ENCODE data around the gene OGFOD3.
"Not testable (repeated sequence)": the region's sequence is repeated elsewhere in the genome, so short reads cannot be mapped to it uniquely, and the experiment has no call there.

Gene OGFOD3

GRCh38 chr17:82372249-82373071, 45.9 kb downstream of the OGFOD3 start:
- DNase-seq, result no peak

- no peak for DNase-seq
These were observed 46.8 kb downstream of the OGFOD3 start, which contains the start of gene UTS2R for GRCh38 chr17:82371333-82372248. Gene UTS2R, plus strand, starts transcription at chr17:82371765. Its CDS starts 2,560 bp downstream, at chr17:82374325.

- DNase-seq, result no peak
These were observed 47.7 kb downstream of the OGFOD3 start for GRCh38 chr17:82370471-82371332.

- no peak for DNase-seq
These were observed 49.2 kb downstream of the OGFOD3 start for GRCh38 chr17:82369211-82369610.

GRCh38 chr17:82367724-82368524, 50.5 kb downstream of the OGFOD3 start:
- peak; percentile 49 to 61 for DNase-seq

GRCh38 chr17:82366749-82367148, 51.6 kb downstream of the OGFOD3 start:
- peak; percentile 48 to 77 for DNase-seq

GRCh38 chr17:82365606-82366295, 52.6 kb downstream of the OGFOD3 start:
- no peak for DNase-seq

DNA sequence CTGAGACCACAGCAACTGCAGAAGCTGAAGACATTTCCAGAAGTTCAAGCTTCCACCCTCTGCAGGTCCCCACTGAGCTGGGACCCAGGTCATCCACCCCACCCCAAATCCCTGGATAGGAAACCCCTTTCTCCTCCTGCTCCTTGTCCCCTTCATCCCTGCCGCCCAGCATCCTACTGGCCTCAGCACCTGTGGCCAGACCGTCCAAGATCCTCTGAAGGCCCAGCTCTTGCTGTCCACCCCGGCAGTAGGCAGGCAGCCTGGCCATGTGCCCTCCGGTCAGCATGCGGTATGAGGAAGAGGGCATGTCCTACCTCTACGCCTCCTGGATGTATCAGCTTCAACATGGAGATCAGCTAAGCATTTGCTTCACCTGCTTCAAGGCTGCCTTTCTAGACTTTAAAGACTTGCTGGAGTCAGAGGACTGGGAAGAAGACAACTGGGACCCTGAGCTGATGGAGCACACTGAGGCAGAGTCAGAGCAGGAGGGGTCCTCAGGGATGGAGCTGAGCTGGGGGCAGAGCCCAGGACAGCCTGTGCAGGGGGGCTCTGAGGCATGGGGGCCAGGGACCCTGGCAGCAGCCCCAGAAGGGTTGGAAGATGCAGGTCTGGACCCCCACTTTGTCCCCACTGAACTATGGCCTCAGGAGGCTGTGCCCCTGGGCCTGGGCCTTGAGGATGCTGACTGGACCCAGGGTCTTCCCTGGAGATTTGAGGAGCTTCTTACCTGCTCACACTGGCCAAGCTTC, 56.3 kb downstream of the OGFOD3 start:
- no peak for DNase-seq

DNA sequence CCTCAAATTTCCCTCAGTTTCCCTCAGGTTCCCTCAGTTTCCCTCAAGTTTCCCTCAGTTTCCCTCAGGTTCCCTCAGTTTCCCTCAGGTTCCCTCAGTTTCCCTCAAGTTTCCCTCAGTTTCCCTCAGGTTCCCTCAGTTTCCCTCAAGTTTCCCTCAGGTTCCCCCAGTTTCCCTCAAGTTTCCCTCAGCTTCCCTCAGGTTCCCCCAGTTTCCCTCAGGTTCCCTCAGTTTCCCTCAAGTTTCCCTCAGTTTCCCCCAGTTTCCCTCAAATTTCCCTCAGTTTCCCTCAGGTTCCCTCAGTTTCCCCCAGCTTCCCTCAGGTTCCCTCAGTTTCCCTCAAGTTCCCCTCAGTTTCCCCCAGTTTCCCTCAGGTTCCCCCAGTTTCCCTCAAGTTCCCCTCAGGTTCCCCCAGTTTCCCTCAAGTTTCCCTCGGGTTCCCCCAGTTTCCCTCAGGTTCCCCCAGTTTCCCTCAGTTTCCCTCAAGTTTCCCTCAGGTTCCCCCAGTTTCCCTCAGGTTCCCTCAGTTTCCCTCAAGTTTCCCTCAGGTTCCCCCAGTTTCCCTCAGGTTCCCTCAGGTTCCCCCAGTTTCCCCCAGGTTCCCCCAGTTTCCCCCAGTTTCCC, 58.8 kb downstream of the OGFOD3 start:
- DNase-seq, result not testable (repeated sequence)

GRCh38 chr17:82358465-82359350, 59.7 kb downstream of the OGFOD3 start, which contains the start of gene TEX19:
Gene TEX19, plus strand, starts transcription at chr17:82359247. Its CDS starts 2,904 bp downstream, at chr17:82362151.
- DNase-seq, result peak; percentile 71 to 75

- no peak for DNase-seq
These were observed 61.0 kb downstream of the OGFOD3 start for GRCh38 chr17:82357394-82357793.

DNA sequence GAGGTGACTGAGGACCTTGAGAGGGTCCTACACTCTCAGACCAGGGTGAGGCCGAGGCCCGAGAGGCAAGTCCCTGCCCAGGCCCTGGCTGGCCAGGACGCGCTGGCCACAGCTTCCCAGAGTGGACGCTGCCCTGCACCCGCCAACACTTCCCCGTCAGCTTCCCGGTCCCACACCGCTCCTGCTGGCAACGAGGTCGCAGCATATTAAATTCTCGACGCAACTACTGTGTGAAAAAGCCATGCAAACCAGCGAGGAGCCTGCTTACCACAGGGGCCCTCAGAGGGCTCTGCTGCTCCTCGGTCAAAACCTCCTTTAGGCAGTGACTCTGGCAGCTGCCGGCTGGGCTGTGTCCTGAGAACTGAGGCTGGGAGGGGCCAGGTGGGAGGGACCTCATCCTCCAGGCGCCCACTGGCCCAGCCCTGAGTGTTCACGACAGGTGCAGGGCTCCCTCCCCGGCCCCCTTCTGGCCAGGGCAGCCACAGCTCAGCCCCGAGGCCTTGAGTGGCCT, 61.5 kb downstream of the OGFOD3 start:
- peak in 1 of 2 experiments; percentile 33 for DNase-seq

GRCh38 chr17:82355770-82356427, 62.5 kb downstream of the OGFOD3 start:
- no peak for DNase-seq

GRCh38 chr17:82354804-82355308, 63.5 kb downstream of the OGFOD3 start:
- no peak for DNase-seq

GRCh38 chr17:82353484-82353883, 64.9 kb downstream of the OGFOD3 start:
- DNase-seq, result peak in 1 of 2 experiments; percentile 25

- peak; percentile 92 to 95 for DNase-seq
These were observed 66.5 kb downstream of the OGFOD3 start for GRCh38 chr17:82351713-82352488.

- no peak for DNase-seq
These were observed 67.1 kb downstream of the OGFOD3 start for GRCh38 chr17:82351254-82351712.

Data from NCI-H2081 (cell line).